GM12873 (cell line): Measurements from ENCODE around the gene DNAL1.

ENCODE experiments used
- CTCF ChIP-seq: IDR thresholded peaks from 2 replicates; pipeline ENCODE4 v1.5.1; 2012; ENCODE audit warnings: low read depth, mild to moderate bottlenecking, moderate library complexity, low read length, control low read depth; ENCODE audit not compliant: insufficient read depth; ENCODE audit errors: missing control alignments

DNAL1 gene

GRCh38 chr14:73726025-73726961, 81.5 kb downstream of the DNAL1 start:
- no peak for TF ChIP-seq CTCF

GRCh38 chr14:73727166-73727565, 82.4 kb downstream of the DNAL1 start:
- TF ChIP-seq CTCF: no peak

GRCh38 chr14:73728717-73729330, 84.0 kb downstream of the DNAL1 start:
- peak; percentile 95 for TF ChIP-seq CTCF

- TF ChIP-seq CTCF: no peak
These were observed 84.9 kb downstream of the DNAL1 start for GRCh38 chr14:73729556-73730265.

- no peak for TF ChIP-seq CTCF
These were observed 86.3 kb downstream of the DNAL1 start for GRCh38 chr14:73731111-73731510.

- no peak for TF ChIP-seq CTCF
These were observed 87.2 kb downstream of the DNAL1 start for GRCh38 chr14:73732006-73732405.

- TF ChIP-seq CTCF: no peak
These were observed 92.1 kb downstream of the DNAL1 start for GRCh38 chr14:73736842-73737241.
